GM19467 (cell line): ENCODE data around the gene CFAP141.

Experiments used
- ATAC-seq: cut with Tn5 transposase; IDR thresholded peaks from one replicate; pipeline ENCODE4 v1.9.1; 2021; ENCODE audit warnings: mild to moderate bottlenecking, moderate library complexity; ENCODE audit not compliant: unreplicated experiment

CFAP141 gene

DNA sequence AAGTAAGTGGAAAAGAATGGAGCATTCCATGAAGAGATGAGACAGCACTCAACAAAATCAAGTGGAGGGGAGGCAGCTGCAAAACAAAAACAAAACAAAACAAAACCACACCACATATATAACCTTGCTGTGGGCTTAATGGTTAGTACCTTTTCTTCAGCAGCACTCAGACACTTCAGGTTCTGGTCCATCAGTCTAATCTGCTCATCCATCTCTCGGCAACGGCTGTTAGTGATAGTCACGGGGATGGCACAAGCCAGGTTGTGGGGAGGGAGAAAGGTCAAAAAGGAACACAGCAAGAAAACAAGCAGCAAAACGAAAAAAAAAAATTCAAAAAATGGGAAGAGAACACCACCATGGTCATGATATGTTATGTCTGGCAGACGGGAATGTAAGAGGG, 34.3 kb downstream of the CFAP141 start:
- no peak for ATAC-seq

GRCh38 chr1:154171223-154171583, 34.9 kb downstream of the CFAP141 start:
- no peak for ATAC-seq

DNA sequence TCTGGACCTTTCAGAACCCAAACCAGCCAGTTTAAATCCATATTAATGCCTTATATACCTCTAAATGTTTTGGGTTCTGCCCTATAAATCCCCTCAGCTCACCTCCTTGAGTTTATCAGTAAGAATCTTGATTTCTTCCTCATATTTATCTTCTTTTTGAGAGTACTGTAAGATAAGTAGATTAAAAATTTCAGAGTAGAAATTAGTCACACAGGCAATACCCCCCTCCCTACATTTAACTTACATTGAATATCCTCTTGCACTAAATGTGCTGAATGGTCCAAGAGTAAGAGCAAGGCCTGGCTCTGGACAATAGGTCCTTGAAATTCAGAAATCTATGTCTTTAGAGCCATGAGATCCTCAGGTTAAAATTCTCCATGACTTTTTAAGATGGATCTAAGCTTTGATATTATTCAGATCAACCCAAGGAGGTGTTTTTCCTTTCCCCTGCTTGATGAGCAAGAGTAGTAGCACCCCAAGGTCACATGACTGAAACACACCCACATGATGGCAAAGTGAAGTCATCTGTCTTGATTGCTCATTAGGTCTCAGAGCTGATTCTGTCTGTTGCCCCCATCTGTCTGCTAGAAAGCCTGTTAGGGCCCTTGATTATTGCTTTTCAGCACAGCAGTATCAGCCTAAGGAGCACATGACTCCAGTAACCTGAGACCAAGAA, 35.4 kb downstream of the CFAP141 start:
- no peak for ATAC-seq

DNA sequence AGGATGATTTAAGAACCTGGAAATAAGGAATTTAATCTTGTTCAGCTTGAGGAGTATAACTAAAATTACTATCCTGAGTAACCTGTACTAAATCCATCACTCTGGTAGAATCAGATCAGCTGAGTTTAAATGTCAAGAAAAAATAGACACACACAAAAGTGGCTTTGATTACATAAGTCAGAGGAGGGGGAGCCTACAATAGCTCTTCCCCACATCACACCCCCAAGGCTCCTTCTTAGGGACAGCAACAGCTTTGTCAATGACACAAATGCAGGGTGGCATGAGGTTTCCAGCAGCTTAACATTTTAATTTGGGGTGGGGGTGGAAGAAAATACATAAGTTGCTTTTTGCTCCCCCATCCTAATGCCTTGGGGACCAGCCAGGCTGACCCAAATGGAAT, 38.7 kb downstream of the CFAP141 start:
- ATAC-seq: no peak

- ATAC-seq: no peak
Measured at GRCh38 chr1:154166207-154166606, 39.9 kb downstream of the CFAP141 start.

DNA sequence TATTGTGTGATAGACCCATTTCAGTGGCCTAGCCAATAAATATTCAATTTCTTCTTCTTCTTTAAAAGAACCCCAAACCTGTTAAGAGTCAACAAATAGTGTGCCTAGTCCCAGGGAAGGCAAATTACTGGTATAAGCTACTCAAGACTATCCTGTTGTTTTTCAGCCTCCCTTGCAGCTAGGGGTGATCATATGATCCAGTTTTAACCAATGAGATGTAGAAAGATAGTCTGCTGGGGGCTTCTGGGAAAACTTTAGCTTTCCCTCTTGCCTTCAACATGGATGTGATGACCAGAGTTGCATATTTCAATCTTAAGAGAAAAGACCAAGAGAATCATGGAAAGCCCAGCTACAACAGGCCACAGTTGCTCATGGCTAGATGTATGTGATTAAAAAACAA, 46.6 kb downstream of the CFAP141 start:
- no peak for ATAC-seq

DNA sequence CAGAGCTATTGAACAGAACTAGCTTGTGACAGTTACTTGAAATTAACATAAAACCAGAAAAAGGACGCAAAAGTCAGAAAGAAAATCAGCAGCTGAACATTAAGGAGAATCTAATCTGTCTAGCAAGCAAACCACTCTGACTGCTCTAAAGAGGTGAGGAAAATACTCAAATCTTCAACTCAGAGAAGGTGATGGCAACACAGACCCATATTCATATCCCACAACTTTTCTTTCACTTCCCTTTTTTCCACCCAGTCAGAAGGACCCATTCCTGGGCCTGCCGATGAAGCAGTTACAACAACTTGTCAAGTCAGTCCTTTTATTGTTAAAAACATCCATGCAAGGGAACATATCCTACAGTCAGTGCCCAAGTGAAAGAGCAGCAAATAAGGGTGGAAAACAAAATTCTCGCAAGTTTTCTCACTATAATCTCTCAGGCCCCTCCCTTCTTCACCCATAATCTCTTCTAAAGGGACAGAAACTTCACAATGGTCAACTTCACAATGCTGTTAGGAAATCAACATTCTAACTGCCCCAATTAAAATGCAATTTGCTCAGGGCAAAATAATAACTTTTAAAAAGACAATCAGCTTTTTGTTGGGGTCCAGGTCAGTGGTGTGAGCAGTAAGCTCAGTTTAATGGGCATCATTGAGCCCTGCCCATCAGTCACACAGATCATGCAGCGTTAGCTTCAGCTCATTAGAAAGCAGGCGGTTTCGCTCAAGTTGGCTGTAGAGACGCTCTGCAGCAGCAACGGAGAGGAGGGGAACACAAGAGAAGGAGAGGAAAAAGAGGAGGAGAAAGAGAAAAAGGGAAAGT, 47.6 kb downstream of the CFAP141 start:
- ATAC-seq: no peak

DNA sequence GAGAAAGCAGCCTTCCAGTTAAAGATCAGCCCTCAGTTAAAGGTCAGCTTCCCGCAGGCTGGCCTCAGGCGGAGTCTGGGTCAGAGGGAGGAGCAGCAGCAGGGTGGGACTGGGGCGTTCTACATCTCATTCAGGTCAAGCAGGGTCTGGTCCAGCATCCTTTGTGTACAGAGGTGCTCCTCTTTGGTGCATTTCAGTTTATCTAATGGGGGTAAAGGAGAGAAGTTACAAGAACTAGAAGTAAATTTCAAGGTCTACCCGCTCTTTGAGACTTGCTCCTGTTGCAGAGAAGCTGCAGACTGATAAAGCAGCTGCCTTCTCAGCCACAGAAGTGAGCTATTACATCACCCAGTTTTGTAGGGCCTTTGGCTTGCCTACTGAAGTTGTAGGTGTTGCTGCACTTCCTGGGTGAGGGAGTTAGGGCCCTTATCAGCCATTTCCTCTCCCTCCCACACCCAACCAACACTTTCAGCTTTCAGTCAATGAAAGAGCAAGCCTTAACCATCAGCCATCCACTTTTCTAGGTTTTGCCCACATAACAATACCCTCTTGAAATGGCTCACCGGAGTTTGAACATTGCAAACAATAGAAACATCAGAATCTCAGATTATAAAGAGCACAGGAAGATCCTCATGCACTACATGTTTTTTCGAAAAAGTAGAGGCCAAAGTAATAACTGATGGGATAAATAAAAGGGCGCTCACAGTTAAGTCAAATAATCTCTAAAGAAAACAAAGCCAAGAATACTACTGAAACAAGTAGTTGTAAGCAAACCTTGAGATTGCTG, 48.4 kb downstream of the CFAP141 start:
- ATAC-seq: peak; percentile 69

GRCh38 chr1:154155251-154155650, 50.9 kb downstream of the CFAP141 start:
- ATAC-seq: no peak

GRCh38 chr1:154154534-154155191, 51.5 kb downstream of the CFAP141 start, which contains the start of gene NUP210L:
Gene NUP210L (minus strand): TSS chr1:154155073.
- no peak for ATAC-seq

DNA sequence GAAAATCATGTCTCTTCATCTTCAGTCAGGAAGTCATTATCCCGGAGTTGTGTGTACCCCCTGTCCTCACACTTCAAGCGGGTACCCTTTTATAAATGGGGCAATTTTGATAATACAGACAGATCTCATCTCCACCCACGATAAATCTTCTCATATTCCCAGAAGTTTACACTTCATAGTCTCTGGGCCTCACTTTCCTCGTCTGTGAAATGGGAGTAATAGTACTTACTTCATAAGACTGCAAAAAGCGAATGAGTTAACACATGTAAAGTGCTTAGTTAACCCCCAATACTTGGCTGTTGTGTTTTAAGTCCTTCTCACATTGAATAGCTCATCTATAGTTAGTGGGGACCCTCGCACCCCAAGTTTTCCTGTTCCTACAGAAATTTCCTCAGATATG, 52.1 kb downstream of the CFAP141 start:
- ATAC-seq: no peak

- no peak for ATAC-seq
Measured at GRCh38 chr1:154151311-154151710, 54.8 kb downstream of the CFAP141 start.
